ENCODE results near the gene UPP1. TPM values are rescaled to one million over a fixed set of nuclear protein-coding genes. Genes with fewer than 3 reads are reported as not detected.

UPP1 gene
- total RNA-seq, 1 experiment from 2014 or later, result 71.9 TPM

- no peaks in the 10 kb centered on the region for H4K20me1 ChIP-seq (ENCODE audit: low read length)
- no peak overlapping the region for H3K27ac ChIP-seq (ENCODE audit: low read length)
- no peaks in the 10 kb centered on the region for H3K9me2 ChIP-seq (replicated peaks; ENCODE audit: low read length)
- no peaks in the 10 kb centered on the region for H3K79me2 ChIP-seq (ENCODE audit: low read length)
- TF ChIP-seq EZH2 (IDR thresholded peaks at IDR 0.05; ENCODE audit: low read length, unreplicated experiment) (no peak), CTCF (conservative IDR thresholded peaks at IDR 0.05; ENCODE audit: low read depth, low read length) (no peak), EZH2phosphoT487 (IDR thresholded peaks at IDR 0.05; ENCODE audit: borderline replicate concordance, low read length) (no peak)
- ChIA-PET CTCF (no interaction called here), POLR2A (ENCODE audit: unreplicated experiment) (no interaction called here)
- H3K4me2 ChIP-seq (ENCODE audit: low read length), result no peak overlapping the region
- H3F3A ChIP-seq (ENCODE audit: low read length, unreplicated experiment), result no peaks in the 10 kb centered on the region
- H3K36me3 ChIP-seq (ENCODE audit: low read depth, low read length), result no peaks in the 10 kb centered on the region
- ATAC-seq, result no peak
- no peak overlapping the region for H3K4me3 ChIP-seq (ENCODE audit: low read length)
- intact Hi-C loops (cut with micrococcal nuclease), result no loop called here
- no peak for DNase-seq
- no peaks in the 10 kb centered on the region for H3K27me3 ChIP-seq (ENCODE audit: low read length)
- no peak overlapping the region for H3K9ac ChIP-seq (ENCODE audit: low read length)
- no peak overlapping the region for H2AFZ ChIP-seq (ENCODE audit: low read length)
- BruUV-seq (replicated peaks), result no TSS peak
- H3K9me3 ChIP-seq (ENCODE audit: low read length), result no peaks in the 10 kb centered on the region
- H3K4me1 ChIP-seq (ENCODE audit: insufficient read depth, low read length), result no peaks in the 10 kb centered on the region
Observed at GRCh38 chr7:48058990-48059389, 30.1 kb upstream of the UPP1 start.

- Histone ChIP-seq H2AFZ (ENCODE audit: low read length) (no peak overlapping the region), H3F3A (ENCODE audit: low read length, unreplicated experiment) (no peaks in the 10 kb centered on the region), H3K27ac (ENCODE audit: low read length) (no peak overlapping the region), H3K4me2 (ENCODE audit: low read length) (no peak overlapping the region), H3K36me3 (ENCODE audit: low read depth, low read length) (no peaks in the 10 kb centered on the region), H3K9me3 (ENCODE audit: low read length) (no peaks in the 10 kb centered on the region), H3K27me3 (ENCODE audit: low read length) (no peaks in the 10 kb centered on the region), H3K9me2 (replicated peaks; ENCODE audit: low read length) (no peaks in the 10 kb centered on the region), H3K4me3 (ENCODE audit: low read length) (no peak overlapping the region), H4K20me1 (ENCODE audit: low read length) (no peaks in the 10 kb centered on the region), H3K9ac (ENCODE audit: low read length) (no peak overlapping the region), H3K79me2 (ENCODE audit: low read length) (no peaks in the 10 kb centered on the region), H3K4me1 (ENCODE audit: insufficient read depth, low read length) (no peaks in the 10 kb centered on the region)
- BruUV-seq (replicated peaks), result no TSS peak
- ChIA-PET CTCF (no interaction called here), POLR2A (ENCODE audit: unreplicated experiment) (no interaction called here)
- DNase-seq (no peak), ATAC-seq (no peak)
- intact Hi-C loops (cut with micrococcal nuclease), result no loop called here
- no peak for TF ChIP-seq EZH2 (IDR thresholded peaks at IDR 0.05; ENCODE audit: low read length, unreplicated experiment)
- TF ChIP-seq CTCF (conservative IDR thresholded peaks at IDR 0.05; ENCODE audit: low read depth, low read length), result no peak
- no peak for TF ChIP-seq EZH2phosphoT487 (IDR thresholded peaks at IDR 0.05; ENCODE audit: borderline replicate concordance, low read length)
Observed at GRCh38 chr7:48059706-48060105, 29.4 kb upstream of the UPP1 start.

- H3K9ac ChIP-seq (ENCODE audit: low read length), result no peak overlapping the region
- H3K36me3 ChIP-seq (ENCODE audit: low read depth, low read length), result no peaks in the 10 kb centered on the region
- H3K27me3 ChIP-seq (ENCODE audit: low read length), result no peaks in the 10 kb centered on the region
- H3K4me1 ChIP-seq (ENCODE audit: insufficient read depth, low read length), result peaks cover 15% of the 10 kb centered on the region
- H4K20me1 ChIP-seq (ENCODE audit: low read length), result no peaks in the 10 kb centered on the region
- ChIA-PET POLR2A (ENCODE audit: unreplicated experiment) (no interaction called here), CTCF (no interaction called here)
- no peaks in the 10 kb centered on the region for H3K9me3 ChIP-seq (ENCODE audit: low read length)
- H3K27ac ChIP-seq (ENCODE audit: low read length), result no peak overlapping the region
- H3K9me2 ChIP-seq (replicated peaks; ENCODE audit: low read length), result no peaks in the 10 kb centered on the region
- ATAC-seq, result no peak
- no peaks in the 10 kb centered on the region for H3F3A ChIP-seq (ENCODE audit: low read length, unreplicated experiment)
- no peak for DNase-seq
- no peak overlapping the region for H3K4me2 ChIP-seq (ENCODE audit: low read length)
- no peak overlapping the region for H3K4me3 ChIP-seq (ENCODE audit: low read length)
- TF ChIP-seq EZH2phosphoT487 (IDR thresholded peaks at IDR 0.05; ENCODE audit: borderline replicate concordance, low read length), result no peak
- BruUV-seq (replicated peaks), result no TSS peak
- H2AFZ ChIP-seq (ENCODE audit: low read length), result no peak overlapping the region
- intact Hi-C loops (cut with micrococcal nuclease), result no loop called here
- H3K79me2 ChIP-seq (ENCODE audit: low read length), result no peaks in the 10 kb centered on the region
Observed at GRCh38 chr7:48063985-48064384, 25.1 kb upstream of the UPP1 start.

Data from PC-3 (cell line).